ENCODE measurements around the gene ELF1. TPM values are rescaled to one million over a fixed set of nuclear protein-coding genes. Genes with fewer than 3 reads are reported as not detected.
A peak's percentile ranks its signal among the peaks of the same experiment; 100 is the strongest.

The ELF1 gene
- total RNA-seq (91.1 and 94.6 TPM in 2 replicates), polyA plus RNA-seq (39.4 and 44.4 TPM in 2 replicates)

- H3K9me3 ChIP-seq (ENCODE audit: low read depth): no peaks in the 10 kb centered on the region
- peaks cover 86% of the 10 kb centered on the region for H3K79me2 ChIP-seq
- DNase-seq (ENCODE audit: low spot score): peak; percentile 79
- H4K20me1 ChIP-seq (ENCODE audit: insufficient read depth, poor library complexity, severe bottlenecking): peaks cover 19% of the 10 kb centered on the region
- H2AFZ ChIP-seq: no peak within 1 kb of the TSS
- H3K27me3 ChIP-seq: no peaks in the 10 kb centered on the region
- TF ChIP-seq CTCF (IDR thresholded peaks at IDR 0.05; ENCODE audit: poor library complexity) (no peak), EZH2 (IDR thresholded peaks at IDR 0.05; ENCODE audit: borderline replicate concordance) (no peak), EZH2phosphoT487 (IDR thresholded peaks at IDR 0.05; ENCODE audit: low read depth, severe bottlenecking, unreplicated experiment) (no peak)
- peak within 1 kb of the TSS; percentile 71 for H3K4me2 ChIP-seq
- 19% methylated on average over 4 of the region's 4 CpGs for WGBS (ENCODE audit: low lambda C conversion rate, missing lambda C conversion rate)
- no peaks in the 10 kb centered on the region for H3K36me3 ChIP-seq (replicated peaks; ENCODE audit: insufficient read depth, low read depth)
- H3K4me3 ChIP-seq: peak within 1 kb of the TSS; percentile 35
- no peaks in the 10 kb centered on the region for H3K9me2 ChIP-seq (replicated peaks; ENCODE audit: insufficient read depth)
- H3K27ac ChIP-seq: peak within 1 kb of the TSS; percentile 96
- peaks cover 20% of the 10 kb centered on the region for H3K4me1 ChIP-seq (ENCODE audit: insufficient read depth)
Measured at GRCh38 chr13:41019011-41019487, at the start of gene ELF1. Gene ELF1, minus strand, starts transcription at chr13:41019316. Its CDS starts 37,262 bp downstream, at chr13:40982054.

- Histone ChIP-seq H3K9me3 (ENCODE audit: low read depth) (no peaks in the 10 kb centered on the region), H3K27ac (peak overlapping the region; percentile 100), H3K4me3 (no peak overlapping the region), H3K9me2 (replicated peaks; ENCODE audit: insufficient read depth) (no peaks in the 10 kb centered on the region), H3K4me1 (ENCODE audit: insufficient read depth) (peaks cover 31% of the 10 kb centered on the region), H3K79me2 (peaks cover 33% of the 10 kb centered on the region), H3K27me3 (no peaks in the 10 kb centered on the region), H3K36me3 (replicated peaks; ENCODE audit: insufficient read depth, low read depth) (no peaks in the 10 kb centered on the region), H2AFZ (no peak overlapping the region), H4K20me1 (ENCODE audit: insufficient read depth, poor library complexity, severe bottlenecking) (no peaks in the 10 kb centered on the region), H3K4me2 (peak overlapping the region; percentile 29)
- no peak for TF ChIP-seq EZH2phosphoT487 (IDR thresholded peaks at IDR 0.05; ENCODE audit: low read depth, severe bottlenecking, unreplicated experiment)
- TF ChIP-seq CTCF (IDR thresholded peaks at IDR 0.05; ENCODE audit: poor library complexity): no peak
- no peak for TF ChIP-seq EZH2 (IDR thresholded peaks at IDR 0.05; ENCODE audit: borderline replicate concordance)
- DNase-seq (ENCODE audit: low spot score): peak; percentile 22
Measured at GRCh38 chr13:41065078-41065477, 46.0 kb upstream of the ELF1 start.

- no peak overlapping the region for H2AFZ ChIP-seq
- peaks cover under 1% of the 10 kb centered on the region for H4K20me1 ChIP-seq (ENCODE audit: insufficient read depth, poor library complexity, severe bottlenecking)
- H3K27ac ChIP-seq: peak overlapping the region; percentile 100
- H3K4me3 ChIP-seq: no peak overlapping the region
- H3K9me2 ChIP-seq (replicated peaks; ENCODE audit: insufficient read depth): no peaks in the 10 kb centered on the region
- peaks cover 38% of the 10 kb centered on the region for H3K79me2 ChIP-seq
- H3K4me2 ChIP-seq: peak overlapping the region; percentile 85
- H3K4me1 ChIP-seq (ENCODE audit: insufficient read depth): peaks cover 31% of the 10 kb centered on the region
- no peaks in the 10 kb centered on the region for H3K27me3 ChIP-seq
- H3K9me3 ChIP-seq (ENCODE audit: low read depth): no peaks in the 10 kb centered on the region
- 36% methylated on average over 2 of the region's 2 CpGs for WGBS (ENCODE audit: low lambda C conversion rate, missing lambda C conversion rate)
- DNase-seq (ENCODE audit: low spot score): no peak
- H3K36me3 ChIP-seq (replicated peaks; ENCODE audit: insufficient read depth, low read depth): no peaks in the 10 kb centered on the region
- TF ChIP-seq CTCF (IDR thresholded peaks at IDR 0.05; ENCODE audit: poor library complexity): no peak
- TF ChIP-seq EZH2phosphoT487 (IDR thresholded peaks at IDR 0.05; ENCODE audit: low read depth, severe bottlenecking, unreplicated experiment): no peak
- no peak for TF ChIP-seq EZH2 (IDR thresholded peaks at IDR 0.05; ENCODE audit: borderline replicate concordance)
Measured at GRCh38 chr13:41064493-41064892, 45.4 kb upstream of the ELF1 start.
